Thyroid gland (tissue), 4 donors: ENCODE data around the gene CDC42BPA.

Source experiments
- POLR2A ChIP-seq, 2 donors: fragments of 450-650 bp; IDR thresholded peaks; one replicate each; pipeline ENCODE4 v1.6.1; 2017; ENCODE audit warnings: antibody characterized with exemption in 2 of 2, mild to moderate bottlenecking in 2 of 2, moderate library complexity in 1 of 2
- TF ChIP-seq, protein P1 (sequence below), 6 experiments: fragments of 200-600 bp in 3 of 6; fragments of 450-650 bp in 3 of 6; sonication (generic) in 3 of 6; IDR thresholded peaks; one replicate each; pipeline ENCODE4 v1.5.1; 2016 to 2019; ENCODE audit warnings: antibody characterized with exemption in 6 of 6, mild to moderate bottlenecking in 2 of 6, inconsistent platforms in 1 of 6, moderate library complexity in 1 of 6

DNA sequence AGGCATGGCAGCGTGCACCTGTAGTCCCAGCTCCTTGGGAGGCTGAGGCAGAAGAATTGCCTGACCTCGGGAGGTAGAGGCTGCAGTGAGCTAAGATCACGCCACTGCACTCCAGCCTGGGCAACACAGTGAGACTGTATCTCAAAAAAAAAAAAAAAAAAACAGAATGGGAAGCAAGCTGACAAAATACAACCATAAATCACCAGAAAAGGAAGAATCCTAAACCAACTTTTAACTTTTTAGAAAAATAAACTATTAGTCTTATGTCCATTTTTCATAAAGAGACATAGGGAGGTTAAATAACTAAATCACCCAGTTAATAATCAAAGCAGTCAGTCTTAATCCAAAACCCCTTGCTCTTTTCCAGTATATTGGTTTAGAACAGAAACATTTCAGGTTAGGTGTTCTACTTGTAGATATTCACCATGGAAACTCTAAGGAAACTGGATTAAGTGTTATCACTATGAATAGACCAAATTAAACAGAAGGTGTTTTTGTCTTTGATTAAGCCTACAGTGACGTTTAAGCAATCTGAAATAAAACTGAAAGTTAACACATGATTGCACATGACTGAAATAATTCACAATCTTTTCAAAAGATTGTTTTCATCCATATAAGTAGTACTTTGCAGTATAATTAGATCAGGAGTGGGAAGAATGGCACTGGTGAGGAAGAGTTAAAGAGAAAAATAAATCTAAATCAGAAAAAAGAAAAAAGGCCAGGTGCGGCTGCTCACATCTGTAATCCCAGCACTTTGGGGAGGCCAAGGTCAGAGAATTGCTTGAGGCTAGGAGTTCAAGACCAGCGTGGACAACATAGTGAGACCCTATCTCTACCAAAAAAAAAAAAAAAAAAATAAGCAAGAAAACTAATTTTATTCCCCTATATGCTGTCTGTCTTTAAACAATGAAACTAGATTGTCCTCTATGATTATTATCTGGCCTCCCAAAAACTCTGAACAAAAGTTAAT lies 9.6 kb downstream of the CDC42BPA start:
- TF ChIP-seq, protein P1, sequence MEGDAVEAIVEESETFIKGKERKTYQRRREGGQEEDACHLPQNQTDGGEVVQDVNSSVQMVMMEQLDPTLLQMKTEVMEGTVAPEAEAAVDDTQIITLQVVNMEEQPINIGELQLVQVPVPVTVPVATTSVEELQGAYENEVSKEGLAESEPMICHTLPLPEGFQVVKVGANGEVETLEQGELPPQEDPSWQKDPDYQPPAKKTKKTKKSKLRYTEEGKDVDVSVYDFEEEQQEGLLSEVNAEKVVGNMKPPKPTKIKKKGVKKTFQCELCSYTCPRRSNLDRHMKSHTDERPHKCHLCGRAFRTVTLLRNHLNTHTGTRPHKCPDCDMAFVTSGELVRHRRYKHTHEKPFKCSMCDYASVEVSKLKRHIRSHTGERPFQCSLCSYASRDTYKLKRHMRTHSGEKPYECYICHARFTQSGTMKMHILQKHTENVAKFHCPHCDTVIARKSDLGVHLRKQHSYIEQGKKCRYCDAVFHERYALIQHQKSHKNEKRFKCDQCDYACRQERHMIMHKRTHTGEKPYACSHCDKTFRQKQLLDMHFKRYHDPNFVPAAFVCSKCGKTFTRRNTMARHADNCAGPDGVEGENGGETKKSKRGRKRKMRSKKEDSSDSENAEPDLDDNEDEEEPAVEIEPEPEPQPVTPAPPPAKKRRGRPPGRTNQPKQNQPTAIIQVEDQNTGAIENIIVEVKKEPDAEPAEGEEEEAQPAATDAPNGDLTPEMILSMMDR (IDR thresholded peaks at IDR 0.05), result no peak
- no peak for TF ChIP-seq POLR2A (IDR thresholded peaks at IDR 0.05)
